DND-41 (cell line): ENCODE measurements around the gene CCDC40.

ENCODE experiments used
- ATAC-seq: fragments of 200-7000 bp; cut with Tn5 transposase; 3 replicates; pipeline ENCODE4 v1.9.1; 2021; ENCODE audit warnings: low read depth; ENCODE audit not compliant: insufficient read depth
- DNase-seq: peaks from one replicate; pipeline ENCODE4 v3.0.0-alpha.2; 2020
- H2AFZ ChIP-seq: 2 replicates; pipeline ENCODE4 v1.6.0; 2012; ENCODE audit warnings: low read depth, low read length
- H3K27ac ChIP-seq: 2 replicates; pipeline ENCODE4 v1.5.1; 2012; ENCODE audit warnings: low read length, inconsistent platforms
- H3K27me3 ChIP-seq: fragments of 200-600 bp; sonication (generic); 2 replicates; pipeline ENCODE4 v1.6.0; 2012; ENCODE audit warnings: low read length, mild to moderate bottlenecking, inconsistent platforms; ENCODE audit not compliant: insufficient read depth, poor library complexity
- H3K36me3 ChIP-seq: 2 replicates; pipeline ENCODE4 v1.5.1; 2012; ENCODE audit warnings: low read length, inconsistent platforms; ENCODE audit not compliant: insufficient read depth
- H3K4me1 ChIP-seq: 2 replicates; pipeline ENCODE4 v1.5.1; 2012; ENCODE audit warnings: mild to moderate bottlenecking, low read length; ENCODE audit not compliant: insufficient read depth
- H3K4me2 ChIP-seq: 2 replicates; pipeline ENCODE4 v1.6.0; 2012; ENCODE audit warnings: mild to moderate bottlenecking, moderate library complexity, low read length, inconsistent platforms; ENCODE audit not compliant: insufficient read depth
- H3K4me3 ChIP-seq, 2 experiments: fragments of 200-600 bp in 1 of 2; shearing (Covaris generic) in 1 of 2; 2 replicates each; pipeline ENCODE4 v1.5.1; 2012 to 2016; ENCODE audit warnings: inconsistent platforms in 2 of 2, low read length in 2 of 2, mild to moderate bottlenecking in 2 of 2, low read depth in 1 of 2, moderate library complexity in 1 of 2
- H3K79me2 ChIP-seq: 2 replicates; pipeline ENCODE4 v1.6.0; 2012; ENCODE audit warnings: low read length, inconsistent platforms; ENCODE audit not compliant: insufficient read depth
- H3K9ac ChIP-seq: 2 replicates; pipeline ENCODE4 v1.6.0; 2012; ENCODE audit warnings: low read depth, mild to moderate bottlenecking, inconsistent platforms, low read length, moderate library complexity
- H3K9me3 ChIP-seq: 2 replicates; pipeline ENCODE4 v1.5.1; 2012; ENCODE audit warnings: low read length, moderate library complexity, mild to moderate bottlenecking, inconsistent platforms; ENCODE audit not compliant: insufficient read depth, severe bottlenecking
- H4K20me1 ChIP-seq: 2 replicates; pipeline ENCODE4 v1.6.0; 2012; ENCODE audit warnings: low read length; ENCODE audit not compliant: insufficient read depth
- CTCF ChIP-seq: IDR thresholded peaks from 2 replicates; pipeline ENCODE4 v1.5.1; 2012; ENCODE audit warnings: borderline replicate concordance, low read length, moderate library complexity, mild to moderate bottlenecking; ENCODE audit not compliant: poor library complexity, severe bottlenecking; ENCODE audit errors: extremely low read depth
- EZH2 ChIP-seq: IDR thresholded peaks from 3 replicates; pipeline ENCODE4 v1.6.1; 2012; ENCODE audit warnings: borderline replicate concordance, low read depth, mild to moderate bottlenecking, moderate library complexity, low read length, inconsistent platforms; ENCODE audit not compliant: severe bottlenecking

CCDC40 gene

GRCh38 chr17:80025796-80026195, 10.6 kb upstream of the CCDC40 start:
- no peak for TF ChIP-seq CTCF
- no peak for TF ChIP-seq EZH2
- Histone ChIP-seq H3K27me3 (no peaks in the 10 kb centered on the region), H3K9me3 (no peaks in the 10 kb centered on the region), H3K4me3 (no peak overlapping the region), H3K79me2 (no peaks in the 10 kb centered on the region; the same call in 1 of the 2 replicates), H3K36me3 (no peaks in the 10 kb centered on the region), H3K4me1 (peaks cover 13% of the 10 kb centered on the region), H3K27ac (no peak overlapping the region), H3K4me2 (no peak overlapping the region), H2AFZ (no peak overlapping the region), H3K9ac (no peak overlapping the region), H4K20me1 (peaks cover 14% of the 10 kb centered on the region)
- no peak for ATAC-seq
- DNase-seq = no peak

GRCh38 chr17:80026359-80027042, 9.9 kb upstream of the CCDC40 start:
- H3K4me3 ChIP-seq = no peak overlapping the region
- H3K36me3 ChIP-seq = no peaks in the 10 kb centered on the region
- H4K20me1 ChIP-seq = peaks cover 17% of the 10 kb centered on the region
- TF ChIP-seq EZH2 (no peak), CTCF (no peak)
- H2AFZ ChIP-seq = no peak overlapping the region
- no peaks in the 10 kb centered on the region for H3K27me3 ChIP-seq
- no peaks in the 10 kb centered on the region for H3K9me3 ChIP-seq
- H3K79me2 ChIP-seq = no peaks in the 10 kb centered on the region; the same call in 1 of the 2 replicates
- H3K4me1 ChIP-seq = peaks cover 13% of the 10 kb centered on the region
- H3K9ac ChIP-seq = no peak overlapping the region
- H3K27ac ChIP-seq = no peak overlapping the region
- H3K4me2 ChIP-seq = no peak overlapping the region
- no peak for ATAC-seq
- DNase-seq = no peak

- Histone ChIP-seq H4K20me1 (peaks cover 17% of the 10 kb centered on the region), H3K9ac (no peak overlapping the region), H3K4me3 (no peak overlapping the region), H3K36me3 (no peaks in the 10 kb centered on the region), H2AFZ (no peak overlapping the region), H3K4me1 (peaks cover 13% of the 10 kb centered on the region), H3K4me2 (no peak overlapping the region), H3K27ac (no peak overlapping the region), H3K27me3 (no peaks in the 10 kb centered on the region), H3K9me3 (no peaks in the 10 kb centered on the region), H3K79me2 (no peaks in the 10 kb centered on the region; the same call in 1 of the 2 replicates)
- TF ChIP-seq EZH2 (no peak), CTCF (no peak)
- DNase-seq (no peak), ATAC-seq (no peak)
Observed at GRCh38 chr17:80027043-80027435, 9.4 kb upstream of the CCDC40 start.

GRCh38 chr17:80028030-80028429, 8.4 kb upstream of the CCDC40 start:
- DNase-seq (no peak), ATAC-seq (no peak)
- H3K27me3 ChIP-seq = no peaks in the 10 kb centered on the region
- no peak overlapping the region for H3K4me2 ChIP-seq
- H3K79me2 ChIP-seq = no peaks in the 10 kb centered on the region; the same call in 1 of the 2 replicates
- H3K36me3 ChIP-seq = no peaks in the 10 kb centered on the region
- H3K4me1 ChIP-seq = peaks cover 13% of the 10 kb centered on the region
- no peak overlapping the region for H3K4me3 ChIP-seq
- no peaks in the 10 kb centered on the region for H3K9me3 ChIP-seq
- H2AFZ ChIP-seq = no peak overlapping the region
- TF ChIP-seq EZH2 (no peak), CTCF (no peak)
- no peak overlapping the region for H3K9ac ChIP-seq
- H4K20me1 ChIP-seq = peaks cover 17% of the 10 kb centered on the region
- no peak overlapping the region for H3K27ac ChIP-seq
